Neural cell (in vitro differentiated cells): ENCODE data around the gene GAPVD1.

Source experiments
- CTCF ChIP-seq: fragments of 450-650 bp; IDR thresholded peaks from 2 replicates; pipeline ENCODE4 v1.5.1; 2014; ENCODE audit warnings: antibody characterized with exemption, mild to moderate bottlenecking, moderate library complexity; ENCODE audit not compliant: poor library complexity, severe bottlenecking
- MXI1 ChIP-seq: fragments of 450-650 bp; conservative IDR thresholded peaks from 2 replicates; pipeline ENCODE4 v1.6.1; 2014; ENCODE audit warnings: antibody characterized with exemption, mild to moderate bottlenecking; ENCODE audit not compliant: poor library complexity, severe bottlenecking
- REST ChIP-seq: IDR thresholded peaks from 2 replicates; pipeline ENCODE4 v1.6.1; 2012; ENCODE audit warnings: borderline replicate concordance
- SMC3 ChIP-seq: fragments of 450-650 bp; conservative IDR thresholded peaks from 2 replicates; pipeline ENCODE4 v1.6.1; 2014; ENCODE audit warnings: antibody characterized with exemption, mild to moderate bottlenecking, moderate library complexity; ENCODE audit not compliant: poor library complexity

- no peak for TF ChIP-seq CTCF
- TF ChIP-seq MXI1: no peak
- no peak for TF ChIP-seq SMC3
- no peak for TF ChIP-seq REST
These were observed 149.6 kb downstream of the GAPVD1 start for GRCh38 chr9:125411171-125411756.
